ENCODE measurements around the gene PLIN4. TPM values are rescaled to one million over a fixed set of nuclear protein-coding genes. Genes with fewer than 3 reads are reported as not detected.

Gene PLIN4
- total RNA-seq, 1 experiment from 2014 or later, result 2.3 TPM

DNA sequence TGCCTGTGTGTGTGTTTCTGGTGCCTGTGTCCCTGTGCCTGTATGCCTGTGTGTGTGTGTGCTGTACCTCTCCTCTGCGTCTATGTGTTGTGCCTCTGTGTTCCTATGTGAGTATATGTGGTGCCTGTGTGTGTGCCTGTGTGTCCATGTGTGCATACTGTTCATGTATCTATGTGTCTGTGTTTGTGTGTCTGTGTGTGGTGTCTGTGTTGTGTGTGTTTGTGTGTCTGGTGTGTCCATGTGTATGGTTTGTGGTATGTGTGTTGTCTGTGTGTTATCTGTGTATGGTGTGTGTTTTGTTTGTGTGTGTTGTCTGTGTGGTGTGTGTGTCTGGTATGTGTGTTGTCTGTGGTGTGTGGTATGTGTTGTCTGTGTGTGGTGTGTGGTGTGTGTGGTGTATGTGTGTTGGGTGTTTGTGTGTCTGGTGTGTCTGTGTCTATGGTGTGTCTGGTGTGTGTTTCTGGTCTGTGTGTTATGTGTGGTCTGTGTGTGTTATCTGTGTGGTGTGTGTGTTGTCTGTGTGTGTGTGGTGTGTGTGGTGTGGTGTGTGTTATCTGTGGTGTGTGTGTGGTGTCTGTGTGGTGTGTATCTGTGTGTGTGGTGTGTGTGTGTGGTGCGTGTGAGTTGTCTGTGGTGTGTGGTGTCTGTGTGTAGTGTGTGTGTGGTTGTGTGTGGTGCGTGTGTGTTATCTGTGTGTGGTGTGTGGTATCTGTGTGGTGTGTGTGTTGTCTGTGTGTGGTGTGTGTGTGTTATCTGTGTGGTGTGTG is 25.8 kb downstream of the PLIN4 start:
- no peak for DNase-seq (ENCODE audit: low read depth, low spot score)
- peaks cover 6 to 32% of the 10 kb centered on the region in 2 experiments; a peak in 3 of 4 replicates for H3K36me3 ChIP-seq (ENCODE audit: control insufficient read depth in 1 of 2, insufficient read depth in 2 of 2, low read length in 2 of 2)
- H3K79me2 ChIP-seq (ENCODE audit: insufficient read depth, low read length), result no peaks in the 10 kb centered on the region
- no peak for TF ChIP-seq CEBPB (IDR thresholded peaks at IDR 0.05; ENCODE audit: low read depth)
- no peak for TF ChIP-seq POLR2A (IDR thresholded peaks at IDR 0.05; ENCODE audit: borderline replicate concordance, extremely low read depth, insufficient read depth, insufficient read length)
- TF ChIP-seq JUND (IDR thresholded peaks at IDR 0.05), result no peak
- TF ChIP-seq, protein P1, sequence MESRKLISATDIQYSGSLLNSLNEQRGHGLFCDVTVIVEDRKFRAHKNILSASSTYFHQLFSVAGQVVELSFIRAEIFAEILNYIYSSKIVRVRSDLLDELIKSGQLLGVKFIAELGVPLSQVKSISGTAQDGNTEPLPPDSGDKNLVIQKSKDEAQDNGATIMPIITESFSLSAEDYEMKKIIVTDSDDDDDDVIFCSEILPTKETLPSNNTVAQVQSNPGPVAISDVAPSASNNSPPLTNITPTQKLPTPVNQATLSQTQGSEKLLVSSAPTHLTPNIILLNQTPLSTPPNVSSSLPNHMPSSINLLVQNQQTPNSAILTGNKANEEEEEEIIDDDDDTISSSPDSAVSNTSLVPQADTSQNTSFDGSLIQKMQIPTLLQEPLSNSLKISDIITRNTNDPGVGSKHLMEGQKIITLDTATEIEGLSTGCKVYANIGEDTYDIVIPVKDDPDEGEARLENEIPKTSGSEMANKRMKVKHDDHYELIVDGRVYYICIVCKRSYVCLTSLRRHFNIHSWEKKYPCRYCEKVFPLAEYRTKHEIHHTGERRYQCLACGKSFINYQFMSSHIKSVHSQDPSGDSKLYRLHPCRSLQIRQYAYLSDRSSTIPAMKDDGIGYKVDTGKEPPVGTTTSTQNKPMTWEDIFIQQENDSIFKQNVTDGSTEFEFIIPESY (IDR thresholded peaks at IDR 0.05; ENCODE audit: extremely low read depth, insufficient replicate concordance, low read length), result no peak
- TF ChIP-seq, protein P2, sequence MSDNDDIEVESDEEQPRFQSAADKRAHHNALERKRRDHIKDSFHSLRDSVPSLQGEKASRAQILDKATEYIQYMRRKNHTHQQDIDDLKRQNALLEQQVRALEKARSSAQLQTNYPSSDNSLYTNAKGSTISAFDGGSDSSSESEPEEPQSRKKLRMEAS (IDR thresholded peaks at IDR 0.05), result no peak
- no peak for TF ChIP-seq FOSL1 (IDR thresholded peaks at IDR 0.05; ENCODE audit: low read depth)
- no peak for TF ChIP-seq TCF7L2 (IDR thresholded peaks at IDR 0.05; ENCODE audit: borderline replicate concordance, extremely low read depth, insufficient read depth, insufficient read length)
- TF ChIP-seq CBX3 (IDR thresholded peaks at IDR 0.05; ENCODE audit: low read depth), result no peak
- TF ChIP-seq EGR1 (IDR thresholded peaks at IDR 0.05; ENCODE audit: low read depth), result no peak
- TF ChIP-seq ZNF274 (IDR thresholded peaks at IDR 0.05; ENCODE audit: low read depth, low read length), result no peak
- TF ChIP-seq, protein P3, sequence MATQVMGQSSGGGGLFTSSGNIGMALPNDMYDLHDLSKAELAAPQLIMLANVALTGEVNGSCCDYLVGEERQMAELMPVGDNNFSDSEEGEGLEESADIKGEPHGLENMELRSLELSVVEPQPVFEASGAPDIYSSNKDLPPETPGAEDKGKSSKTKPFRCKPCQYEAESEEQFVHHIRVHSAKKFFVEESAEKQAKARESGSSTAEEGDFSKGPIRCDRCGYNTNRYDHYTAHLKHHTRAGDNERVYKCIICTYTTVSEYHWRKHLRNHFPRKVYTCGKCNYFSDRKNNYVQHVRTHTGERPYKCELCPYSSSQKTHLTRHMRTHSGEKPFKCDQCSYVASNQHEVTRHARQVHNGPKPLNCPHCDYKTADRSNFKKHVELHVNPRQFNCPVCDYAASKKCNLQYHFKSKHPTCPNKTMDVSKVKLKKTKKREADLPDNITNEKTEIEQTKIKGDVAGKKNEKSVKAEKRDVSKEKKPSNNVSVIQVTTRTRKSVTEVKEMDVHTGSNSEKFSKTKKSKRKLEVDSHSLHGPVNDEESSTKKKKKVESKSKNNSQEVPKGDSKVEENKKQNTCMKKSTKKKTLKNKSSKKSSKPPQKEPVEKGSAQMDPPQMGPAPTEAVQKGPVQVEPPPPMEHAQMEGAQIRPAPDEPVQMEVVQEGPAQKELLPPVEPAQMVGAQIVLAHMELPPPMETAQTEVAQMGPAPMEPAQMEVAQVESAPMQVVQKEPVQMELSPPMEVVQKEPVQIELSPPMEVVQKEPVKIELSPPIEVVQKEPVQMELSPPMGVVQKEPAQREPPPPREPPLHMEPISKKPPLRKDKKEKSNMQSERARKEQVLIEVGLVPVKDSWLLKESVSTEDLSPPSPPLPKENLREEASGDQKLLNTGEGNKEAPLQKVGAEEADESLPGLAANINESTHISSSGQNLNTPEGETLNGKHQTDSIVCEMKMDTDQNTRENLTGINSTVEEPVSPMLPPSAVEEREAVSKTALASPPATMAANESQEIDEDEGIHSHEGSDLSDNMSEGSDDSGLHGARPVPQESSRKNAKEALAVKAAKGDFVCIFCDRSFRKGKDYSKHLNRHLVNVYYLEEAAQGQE (IDR thresholded peaks at IDR 0.05; ENCODE audit: low read depth), result no peak
- TF ChIP-seq SRF (IDR thresholded peaks at IDR 0.05; ENCODE audit: low read depth), result no peak
- TF ChIP-seq ELF1 (IDR thresholded peaks at IDR 0.05; ENCODE audit: borderline replicate concordance, low read depth), result no peak
- TF ChIP-seq, protein P4, sequence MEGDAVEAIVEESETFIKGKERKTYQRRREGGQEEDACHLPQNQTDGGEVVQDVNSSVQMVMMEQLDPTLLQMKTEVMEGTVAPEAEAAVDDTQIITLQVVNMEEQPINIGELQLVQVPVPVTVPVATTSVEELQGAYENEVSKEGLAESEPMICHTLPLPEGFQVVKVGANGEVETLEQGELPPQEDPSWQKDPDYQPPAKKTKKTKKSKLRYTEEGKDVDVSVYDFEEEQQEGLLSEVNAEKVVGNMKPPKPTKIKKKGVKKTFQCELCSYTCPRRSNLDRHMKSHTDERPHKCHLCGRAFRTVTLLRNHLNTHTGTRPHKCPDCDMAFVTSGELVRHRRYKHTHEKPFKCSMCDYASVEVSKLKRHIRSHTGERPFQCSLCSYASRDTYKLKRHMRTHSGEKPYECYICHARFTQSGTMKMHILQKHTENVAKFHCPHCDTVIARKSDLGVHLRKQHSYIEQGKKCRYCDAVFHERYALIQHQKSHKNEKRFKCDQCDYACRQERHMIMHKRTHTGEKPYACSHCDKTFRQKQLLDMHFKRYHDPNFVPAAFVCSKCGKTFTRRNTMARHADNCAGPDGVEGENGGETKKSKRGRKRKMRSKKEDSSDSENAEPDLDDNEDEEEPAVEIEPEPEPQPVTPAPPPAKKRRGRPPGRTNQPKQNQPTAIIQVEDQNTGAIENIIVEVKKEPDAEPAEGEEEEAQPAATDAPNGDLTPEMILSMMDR (IDR thresholded peaks at IDR 0.05 in 2 of 3, conservative IDR thresholded peaks at IDR 0.05 in 1 of 3; ENCODE audit: borderline replicate concordance in 1 of 3, insufficient read depth in 1 of 3, low read depth in 2 of 3, low read length in 2 of 3), result no peak
- TF ChIP-seq EZH2 (IDR thresholded peaks at IDR 0.05), result no peak
- TF ChIP-seq POLR2AphosphoS5 (IDR thresholded peaks at IDR 0.05; ENCODE audit: low read depth, low read length), result no peak
- TF ChIP-seq SP1 (IDR thresholded peaks at IDR 0.05; ENCODE audit: low read depth), result no peak
- no peak for TF ChIP-seq RAD21 (IDR thresholded peaks at IDR 0.05; ENCODE audit: low read depth)
- no peak for TF ChIP-seq EZH2phosphoT487 (IDR thresholded peaks at IDR 0.05; ENCODE audit: borderline replicate concordance)
- no peak for TF ChIP-seq ZFX (IDR thresholded peaks at IDR 0.05)
- no peak for ATAC-seq
- H3K4me1 ChIP-seq (ENCODE audit: control insufficient read depth in 1 of 2, insufficient read depth in 2 of 2, low read length in 2 of 2), result peaks cover 0 to 3% of the 10 kb centered on the region in 2 experiments; a peak in 2 of 4 replicates
- no TSS peak for BruUV-seq (replicated peaks)
- no peak overlapping the region for H3K4me2 ChIP-seq (ENCODE audit: low read length)
- H3K27ac ChIP-seq (ENCODE audit: low read depth, low read length), result peak overlapping the region; percentile 19; the same call in 1 of the 2 replicates
- intact Hi-C loops (cut with micrococcal nuclease), result no loop called here
- no peak overlapping the region for H2AFZ ChIP-seq (ENCODE audit: low read depth, low read length, poor library complexity, severe bottlenecking)
- POLR2A ChIA-PET, result no interaction called here
- H3K4me3 ChIP-seq (replicated peaks in 1 of 2; ENCODE audit: low read depth in 1 of 2, low read length in 2 of 2), result no peak overlapping the region
- H3K9me2 ChIP-seq (ENCODE audit: insufficient read depth), result no peaks in the 10 kb centered on the region
- no peak overlapping the region for H3K9ac ChIP-seq (ENCODE audit: low read length)
- RAD21 ChIA-PET (ENCODE audit: low non-redundant PET in 1 of 2, low total read pairs in 2 of 2, uncharacterized antibody in 2 of 2, unreplicated experiment in 2 of 2), result no interaction called here
- no peaks in the 10 kb centered on the region for H3K27me3 ChIP-seq (ENCODE audit: insufficient read depth, low read length)
- H4K20me1 ChIP-seq (ENCODE audit: insufficient read depth), result no peaks in the 10 kb centered on the region
- CTCF ChIA-PET, result no interaction called here
- H3K9me3 ChIP-seq (ENCODE audit: control insufficient read depth in 1 of 2, insufficient read depth in 1 of 2, low read depth in 1 of 2, low read length in 2 of 2), result peaks cover 0 to 4% of the 10 kb centered on the region in 2 experiments; a peak in 1 of 4 replicates
